Activated CD8-positive, alpha-beta T cell treated with anti-CD3 and anti-CD28 coated beads for 36 hours (primary cell): ENCODE results near the gene CTNNA3. TPM values are rescaled to one million over a fixed set of nuclear protein-coding genes. Genes with fewer than 3 reads are reported as not detected.
A peak's percentile ranks its signal among the peaks of the same experiment; 100 is the strongest.

Source experiments
- ATAC-seq: fragments of 200-7000 bp; cut with Tn5 transposase; one replicate; pipeline ENCODE4 v1.10.0; 2021; ENCODE audit warnings: mild to moderate bottlenecking, moderate library complexity
- CTCF ChIA-PET: fragments of 350-600 bp; sonication (Branson Sonifier 250); formaldehyde crosslinking; loops from one replicate; lab custom pipeline; 2021; ENCODE audit warnings: antibody characterized with exemption; lab: Charles Lee
- POLR2A ChIA-PET: fragments of 350-600 bp; sonication (Branson Sonifier 250); formaldehyde crosslinking; loops from one replicate; lab custom pipeline; 2021; ENCODE audit warnings: antibody characterized with exemption; lab: Charles Lee
- DNase-seq: peaks from one replicate; pipeline ENCODE4 v3.0.0-alpha.2; 2020
- H3K27ac Mint-ChIP-seq: one replicate; pipeline ENCODE4 v1.8.0; 2021; ENCODE audit warnings: mild to moderate bottlenecking, mixed read lengths
- H3K27me3 Mint-ChIP-seq: one replicate; pipeline ENCODE4 v1.8.0; 2021; ENCODE audit warnings: mixed read lengths
- H3K36me3 Mint-ChIP-seq: one replicate; pipeline ENCODE4 v1.8.0; 2021; ENCODE audit warnings: low read depth, mixed read lengths
- H3K4me1 Mint-ChIP-seq: one replicate; pipeline ENCODE4 v1.8.0; 2021; ENCODE audit warnings: low read depth, mixed read lengths
- H3K4me3 Mint-ChIP-seq: one replicate; pipeline ENCODE4 v1.8.0; 2021; ENCODE audit warnings: mild to moderate bottlenecking, moderate library complexity, mixed read lengths
- H3K9me3 Mint-ChIP-seq: one replicate; pipeline ENCODE4 v1.8.0; 2021; ENCODE audit warnings: mixed read lengths
- intact Hi-C: fragments of 100-400 bp; cut with micrococcal nuclease; formaldehyde crosslinking; loops from one replicate; pipeline ENCODE4 v1.10.0; 2022
- total RNA-seq, 2 experiments: library from RNA; stranded (reverse); gene quantifications; one replicate each; pipeline ENCODE4 v1.2.3, GENCODE V29; 2021
- TF ChIP-seq, protein P1 (sequence below): fragments of 200-600 bp; IDR thresholded peaks from one replicate; pipeline ENCODE4 v1.8.0; 2022; ENCODE audit warnings: antibody characterized with exemption, mild to moderate bottlenecking

CTNNA3 gene
- total RNA-seq, 2 experiments from 2014 or later, result not detected

DNA sequence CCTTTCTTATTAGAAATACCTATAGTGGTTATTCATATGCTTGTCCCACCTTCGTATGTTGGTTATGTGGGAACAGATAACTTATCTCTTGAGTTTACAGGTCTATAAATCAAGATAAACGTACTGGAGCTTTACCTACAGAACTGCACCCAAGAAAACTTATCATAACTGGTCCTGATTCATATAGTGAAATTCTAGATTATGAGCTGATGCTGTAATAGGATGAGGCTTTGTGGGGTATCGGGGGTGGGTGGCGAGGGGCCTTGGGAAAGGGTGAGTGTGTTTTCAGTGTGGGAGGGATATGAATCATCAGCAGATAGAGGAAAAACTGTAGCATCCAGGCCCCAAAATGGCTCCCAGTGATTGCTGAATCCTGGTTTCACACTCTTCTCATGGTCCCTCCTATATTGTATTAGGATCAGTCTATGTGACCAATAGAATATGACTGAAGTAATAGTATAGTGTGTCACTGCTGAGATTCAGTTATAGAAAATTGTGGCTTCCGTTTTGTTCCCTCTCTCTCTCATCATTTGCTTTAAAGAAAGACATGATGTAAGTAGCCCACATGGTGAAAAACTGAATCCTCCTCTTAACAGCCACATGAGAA is 1476.9 kb downstream of the CTNNA3 start:
- no peak for ATAC-seq
- ChIA-PET POLR2A (no interaction called here), CTCF (interaction anchor here (1.4 kb wide), 1 partner anchor 14 kb away, joined by 3 read pairs; no protein-coding TSS in a partner anchor)
- H3K9me3 Mint-ChIP-seq, result peaks cover 7% of the 10 kb centered on the region
- H3K4me1 Mint-ChIP-seq, result peaks cover 4% of the 10 kb centered on the region
- TF ChIP-seq, protein P1, sequence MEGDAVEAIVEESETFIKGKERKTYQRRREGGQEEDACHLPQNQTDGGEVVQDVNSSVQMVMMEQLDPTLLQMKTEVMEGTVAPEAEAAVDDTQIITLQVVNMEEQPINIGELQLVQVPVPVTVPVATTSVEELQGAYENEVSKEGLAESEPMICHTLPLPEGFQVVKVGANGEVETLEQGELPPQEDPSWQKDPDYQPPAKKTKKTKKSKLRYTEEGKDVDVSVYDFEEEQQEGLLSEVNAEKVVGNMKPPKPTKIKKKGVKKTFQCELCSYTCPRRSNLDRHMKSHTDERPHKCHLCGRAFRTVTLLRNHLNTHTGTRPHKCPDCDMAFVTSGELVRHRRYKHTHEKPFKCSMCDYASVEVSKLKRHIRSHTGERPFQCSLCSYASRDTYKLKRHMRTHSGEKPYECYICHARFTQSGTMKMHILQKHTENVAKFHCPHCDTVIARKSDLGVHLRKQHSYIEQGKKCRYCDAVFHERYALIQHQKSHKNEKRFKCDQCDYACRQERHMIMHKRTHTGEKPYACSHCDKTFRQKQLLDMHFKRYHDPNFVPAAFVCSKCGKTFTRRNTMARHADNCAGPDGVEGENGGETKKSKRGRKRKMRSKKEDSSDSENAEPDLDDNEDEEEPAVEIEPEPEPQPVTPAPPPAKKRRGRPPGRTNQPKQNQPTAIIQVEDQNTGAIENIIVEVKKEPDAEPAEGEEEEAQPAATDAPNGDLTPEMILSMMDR, result no peak
- no peaks in the 10 kb centered on the region for H3K36me3 Mint-ChIP-seq
- intact Hi-C loops, result no loop called here
- no peak overlapping the region for H3K27ac Mint-ChIP-seq
- H3K27me3 Mint-ChIP-seq, result no peaks in the 10 kb centered on the region
- peak; percentile 26 for DNase-seq
- H3K4me3 Mint-ChIP-seq, result no peak overlapping the region

DNA sequence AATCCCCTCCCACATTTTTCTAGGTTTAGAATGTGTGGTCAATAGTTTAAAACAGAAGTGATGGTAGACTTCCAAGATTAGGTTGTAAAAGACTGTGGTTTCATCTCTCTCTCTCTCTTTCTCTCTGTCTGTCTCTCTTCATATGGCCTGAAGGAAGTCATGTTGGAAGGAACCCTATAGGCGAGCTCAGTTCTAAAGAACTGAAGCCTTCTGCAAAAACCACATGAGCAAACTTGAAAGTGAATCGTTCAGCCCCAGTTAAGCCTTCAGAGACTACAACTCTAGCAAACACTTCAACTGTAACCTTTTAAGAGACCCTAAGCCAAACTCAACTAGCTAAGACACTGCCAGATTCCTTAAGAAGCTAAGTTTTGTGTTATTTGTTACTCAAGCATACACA is 1477.7 kb downstream of the CTNNA3 start:
- H3K4me1 Mint-ChIP-seq, result peaks cover 4% of the 10 kb centered on the region
- intact Hi-C loops, result no loop called here
- no peak overlapping the region for H3K4me3 Mint-ChIP-seq
- ChIA-PET CTCF (interaction anchor here (1.4 kb wide), 1 partner anchor 15 kb away, joined by 3 read pairs; no protein-coding TSS in a partner anchor), POLR2A (no interaction called here)
- H3K36me3 Mint-ChIP-seq, result no peaks in the 10 kb centered on the region
- no peaks in the 10 kb centered on the region for H3K27me3 Mint-ChIP-seq
- DNase-seq, result no peak
- TF ChIP-seq, protein P1, result no peak
- ATAC-seq, result no peak
- peaks cover 7% of the 10 kb centered on the region for H3K9me3 Mint-ChIP-seq
- no peak overlapping the region for H3K27ac Mint-ChIP-seq

DNA sequence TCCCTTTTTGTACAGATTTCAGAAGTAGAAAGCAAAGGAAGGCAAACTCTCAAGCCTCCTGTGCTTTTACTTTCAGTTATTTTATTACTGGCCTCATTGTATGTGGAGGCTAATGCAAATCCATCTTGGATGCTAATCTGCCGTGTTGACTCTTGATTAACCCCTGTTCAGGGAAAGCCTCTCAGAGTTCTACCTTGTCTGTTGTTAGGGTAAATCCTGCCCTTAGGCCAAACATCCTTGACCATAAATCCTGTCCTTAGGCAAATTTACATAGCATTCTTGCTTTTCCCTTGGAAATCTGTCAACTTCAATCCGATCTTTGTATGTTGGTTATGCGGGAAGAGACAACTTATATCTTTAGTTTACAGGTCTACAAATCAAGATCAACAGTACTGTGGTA is 1480.1 kb downstream of the CTNNA3 start:
- Mint-ChIP-seq H3K9me3 (peaks cover 7% of the 10 kb centered on the region), H3K4me1 (peaks cover 4% of the 10 kb centered on the region), H3K27ac (no peak overlapping the region), H3K36me3 (no peaks in the 10 kb centered on the region), H3K4me3 (no peak overlapping the region), H3K27me3 (no peaks in the 10 kb centered on the region)
- DNase-seq (no peak), ATAC-seq (no peak)
- ChIA-PET POLR2A (no interaction called here), CTCF (no interaction called here)
- TF ChIP-seq, protein P1, result no peak
- intact Hi-C loops, result no loop called here

DNA sequence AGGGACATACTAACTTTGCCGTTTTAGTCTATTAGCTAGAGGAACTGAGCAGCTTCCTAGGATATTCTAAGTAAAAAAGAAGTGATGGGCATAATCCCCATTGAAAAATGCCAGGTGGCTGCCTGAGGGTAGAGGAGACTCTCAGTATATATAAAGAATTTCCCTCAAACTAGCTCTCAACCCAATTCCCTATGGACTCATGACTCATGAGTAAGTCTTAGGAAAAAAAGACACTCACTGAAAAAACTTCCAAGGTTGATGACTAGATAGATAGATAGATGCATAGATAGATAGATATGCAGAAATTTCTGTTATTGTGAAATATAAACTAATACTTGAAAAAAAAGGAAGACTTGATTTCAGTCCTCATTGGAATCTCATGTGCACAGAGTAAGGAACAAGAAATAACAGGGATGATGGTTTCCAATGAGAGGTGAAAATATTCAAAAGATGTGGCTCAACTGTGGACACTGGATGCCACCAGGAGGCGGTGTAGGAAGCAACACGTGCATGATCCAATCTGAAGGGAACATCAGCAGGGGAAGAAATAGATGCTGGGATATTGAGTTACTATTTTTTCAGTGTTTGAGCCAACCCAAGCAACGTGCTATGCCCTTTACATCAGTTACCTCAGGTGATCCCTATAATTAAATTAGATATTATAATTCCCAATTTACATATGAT is 1481.1 kb downstream of the CTNNA3 start:
- TF ChIP-seq, protein P1, result peak; percentile 14
- DNase-seq, result peak; percentile 4
- peaks cover 4% of the 10 kb centered on the region for H3K4me1 Mint-ChIP-seq

DNA sequence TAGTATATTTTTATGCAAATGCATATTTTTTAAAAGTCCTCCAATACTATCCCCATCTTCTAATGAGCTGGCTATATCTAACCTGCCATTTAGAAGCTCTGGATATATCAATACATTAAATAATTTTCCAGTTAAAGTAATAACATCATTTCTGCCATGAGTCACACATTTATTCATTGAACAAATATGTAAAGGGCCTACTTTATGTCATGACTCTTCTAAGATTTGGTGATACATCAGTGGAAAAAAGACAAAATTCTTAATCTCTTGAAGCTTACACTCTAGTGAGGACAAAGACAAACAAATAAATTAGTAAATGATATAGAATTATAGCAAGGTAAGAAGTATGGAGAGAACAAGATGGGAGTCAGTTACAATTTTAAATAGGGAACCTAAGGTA is 1487.0 kb downstream of the CTNNA3 start:
- Mint-ChIP-seq H3K4me3 (no peak overlapping the region), H3K27ac (no peak overlapping the region), H3K36me3 (no peaks in the 10 kb centered on the region), H3K4me1 (no peaks in the 10 kb centered on the region), H3K9me3 (no peaks in the 10 kb centered on the region), H3K27me3 (no peaks in the 10 kb centered on the region)
- ChIA-PET POLR2A (interaction anchor here (0.6 kb wide), 1 partner anchor 1627 kb away, joined by 5 read pairs; no protein-coding TSS in a partner anchor), CTCF (no interaction called here)
- ATAC-seq (no peak), DNase-seq (no peak)
- TF ChIP-seq, protein P1, result no peak
- intact Hi-C loops, result no loop called here

More for the DNA sequence above, 1481.1 kb downstream of the CTNNA3 start:
- Mint-ChIP-seq H3K9me3 (peaks cover 7% of the 10 kb centered on the region), H3K36me3 (no peaks in the 10 kb centered on the region), H3K27ac (no peak overlapping the region), H3K27me3 (no peaks in the 10 kb centered on the region), H3K4me3 (no peak overlapping the region)
- POLR2A ChIA-PET, result no interaction called here
- CTCF ChIA-PET, result no interaction called here
- intact Hi-C loops, result no loop called here
- no peak for ATAC-seq
